Endothelial cell (in vitro differentiated cells): ENCODE results near the gene KDM2A. TPM values are rescaled to one million over a fixed set of nuclear protein-coding genes. Genes with fewer than 3 reads are reported as not detected.

Source experiments
- DNase-seq: peaks from one replicate; pipeline ENCODE4 v3.0.0; 2021; ENCODE audit warnings: low spot score
- H3K27ac Mint-ChIP-seq: one replicate; pipeline ENCODE4 v1.8.0; 2021; ENCODE audit warnings: mixed read lengths, inconsistent platforms; ENCODE audit not compliant: unreplicated experiment
- H3K27me3 Mint-ChIP-seq: one replicate; pipeline ENCODE4 v1.8.0; 2021; ENCODE audit warnings: mild to moderate bottlenecking, moderate library complexity, mixed read lengths, inconsistent platforms; ENCODE audit not compliant: unreplicated experiment
- H3K36me3 Mint-ChIP-seq: one replicate; pipeline ENCODE4 v1.8.0; 2021; ENCODE audit warnings: mild to moderate bottlenecking, low read depth, mixed read lengths, inconsistent platforms; ENCODE audit not compliant: unreplicated experiment
- H3K4me1 Mint-ChIP-seq: one replicate; pipeline ENCODE4 v1.8.0; 2021; ENCODE audit warnings: mild to moderate bottlenecking, mixed read lengths, inconsistent platforms; ENCODE audit not compliant: unreplicated experiment
- H3K4me3 Mint-ChIP-seq: one replicate; pipeline ENCODE4 v1.8.0; 2021; ENCODE audit warnings: mild to moderate bottlenecking, mixed read lengths, inconsistent platforms; ENCODE audit not compliant: unreplicated experiment
- H3K9me3 Mint-ChIP-seq: one replicate; pipeline ENCODE4 v1.8.0; 2021; ENCODE audit warnings: mixed read lengths, inconsistent platforms; ENCODE audit not compliant: unreplicated experiment
- total RNA-seq: library from RNA; stranded (reverse); fragmentation: NEBNext Ultra II Directional; extraction: Animal tissue kit (Norgen Biotek cat#: 25700); gene quantifications from one replicate; pipeline ENCODE4 v1.2.1, GENCODE V29; 2021; ENCODE audit not compliant: unreplicated experiment
- TF ChIP-seq, protein P1 (sequence below): fragments of 200-600 bp; sonication (generic); IDR thresholded peaks from one replicate; pipeline ENCODE4 v1.5.0; 2021; ENCODE audit warnings: antibody characterized with exemption; ENCODE audit not compliant: unreplicated experiment

KDM2A gene
- total RNA-seq, 1 donor from 2014 or later: 76.9 TPM

DNA sequence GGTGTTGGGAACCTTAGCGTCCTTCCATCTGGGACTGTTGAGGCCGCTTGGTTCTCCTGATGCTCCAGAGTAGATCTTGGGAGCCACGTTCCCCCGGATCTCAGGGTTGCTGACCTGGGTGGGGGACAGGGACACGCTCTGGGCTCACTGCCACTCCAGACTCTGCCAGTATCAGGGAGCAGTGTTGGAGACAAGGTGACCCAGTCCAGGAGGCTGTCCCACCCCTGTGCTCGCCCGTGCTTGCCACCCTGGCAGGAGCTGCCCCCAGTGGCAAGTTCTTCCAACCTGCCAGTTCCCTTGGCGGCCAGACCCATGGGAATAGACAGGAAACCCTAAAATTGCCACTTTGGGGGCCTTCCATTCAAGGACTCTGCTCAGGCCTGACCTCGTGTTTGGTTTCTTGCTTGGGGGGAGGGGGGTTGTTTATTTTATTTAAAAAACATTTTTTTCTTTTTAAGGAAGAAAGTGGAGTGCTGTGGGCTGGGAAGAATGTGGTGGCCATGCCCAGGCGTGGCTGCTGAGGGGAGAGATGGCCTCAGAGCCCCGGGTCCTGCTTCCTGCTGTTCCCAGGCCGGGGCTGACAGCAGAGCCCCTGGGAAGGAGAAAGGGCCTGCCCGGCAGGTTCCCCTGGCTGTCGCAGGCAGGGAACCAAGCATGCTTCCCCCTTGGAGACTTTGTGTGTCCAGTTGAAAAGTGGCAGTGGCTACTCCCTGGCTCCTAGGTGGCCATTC is 154.4 kb downstream of the KDM2A start:
- Mint-ChIP-seq H3K9me3 (no peaks in the 10 kb centered on the region), H3K36me3 (peaks cover 7% of the 10 kb centered on the region), H3K27me3 (peaks cover 10% of the 10 kb centered on the region), H3K4me1 (peaks cover 65% of the 10 kb centered on the region), H3K4me3 (no peak overlapping the region), H3K27ac (no peak overlapping the region)
- TF ChIP-seq, protein P1, sequence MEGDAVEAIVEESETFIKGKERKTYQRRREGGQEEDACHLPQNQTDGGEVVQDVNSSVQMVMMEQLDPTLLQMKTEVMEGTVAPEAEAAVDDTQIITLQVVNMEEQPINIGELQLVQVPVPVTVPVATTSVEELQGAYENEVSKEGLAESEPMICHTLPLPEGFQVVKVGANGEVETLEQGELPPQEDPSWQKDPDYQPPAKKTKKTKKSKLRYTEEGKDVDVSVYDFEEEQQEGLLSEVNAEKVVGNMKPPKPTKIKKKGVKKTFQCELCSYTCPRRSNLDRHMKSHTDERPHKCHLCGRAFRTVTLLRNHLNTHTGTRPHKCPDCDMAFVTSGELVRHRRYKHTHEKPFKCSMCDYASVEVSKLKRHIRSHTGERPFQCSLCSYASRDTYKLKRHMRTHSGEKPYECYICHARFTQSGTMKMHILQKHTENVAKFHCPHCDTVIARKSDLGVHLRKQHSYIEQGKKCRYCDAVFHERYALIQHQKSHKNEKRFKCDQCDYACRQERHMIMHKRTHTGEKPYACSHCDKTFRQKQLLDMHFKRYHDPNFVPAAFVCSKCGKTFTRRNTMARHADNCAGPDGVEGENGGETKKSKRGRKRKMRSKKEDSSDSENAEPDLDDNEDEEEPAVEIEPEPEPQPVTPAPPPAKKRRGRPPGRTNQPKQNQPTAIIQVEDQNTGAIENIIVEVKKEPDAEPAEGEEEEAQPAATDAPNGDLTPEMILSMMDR: no peak
- DNase-seq: no peak

DNA sequence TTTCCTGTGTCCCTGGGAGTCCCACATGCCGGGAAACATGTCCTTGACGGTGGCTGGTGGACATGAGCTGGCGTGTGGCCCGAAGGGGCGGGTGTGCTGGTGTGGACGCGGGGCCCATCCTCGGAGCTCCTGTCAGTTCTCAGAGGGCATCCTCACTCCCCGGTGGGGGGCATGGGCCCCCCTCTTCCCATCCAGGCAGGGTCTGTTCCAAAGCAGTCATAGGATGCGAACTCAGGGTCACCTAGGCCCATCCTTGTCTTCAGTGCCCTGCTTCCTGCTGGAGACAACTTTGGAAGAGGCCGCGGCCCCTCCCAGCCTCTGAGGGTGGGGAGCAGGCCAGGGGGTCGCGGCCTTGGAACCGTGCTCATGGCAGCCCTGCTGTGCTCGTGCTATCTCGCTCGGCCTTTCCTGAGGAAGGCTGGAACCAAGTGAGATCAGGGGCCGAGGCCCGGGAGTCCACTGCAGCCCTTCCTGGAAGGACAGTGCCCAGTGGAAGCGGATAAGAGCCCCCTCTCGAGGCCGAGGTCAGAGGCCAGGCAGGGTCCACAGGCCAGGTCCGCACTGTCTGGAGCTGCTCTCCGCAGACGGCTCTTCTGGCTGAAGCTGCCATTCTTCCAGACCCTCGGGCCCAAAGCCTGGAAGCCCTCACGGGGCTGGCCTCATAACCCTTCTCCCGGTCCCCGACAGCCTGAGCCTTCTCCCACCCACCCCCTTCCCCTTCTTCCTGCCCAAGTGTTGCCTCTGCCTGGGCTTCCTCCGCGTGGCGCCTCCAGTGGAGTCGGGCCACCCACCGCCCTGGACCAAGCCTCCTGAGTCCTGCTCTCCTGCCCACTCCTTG is 155.9 kb downstream of the KDM2A start:
- Mint-ChIP-seq H3K27ac (peak overlapping the region; percentile 67), H3K36me3 (peaks cover 7% of the 10 kb centered on the region), H3K4me3 (no peak overlapping the region), H3K4me1 (peaks cover 54% of the 10 kb centered on the region), H3K27me3 (peaks cover 12% of the 10 kb centered on the region), H3K9me3 (no peaks in the 10 kb centered on the region)
- TF ChIP-seq, protein P1: no peak
- DNase-seq: no peak

DNA sequence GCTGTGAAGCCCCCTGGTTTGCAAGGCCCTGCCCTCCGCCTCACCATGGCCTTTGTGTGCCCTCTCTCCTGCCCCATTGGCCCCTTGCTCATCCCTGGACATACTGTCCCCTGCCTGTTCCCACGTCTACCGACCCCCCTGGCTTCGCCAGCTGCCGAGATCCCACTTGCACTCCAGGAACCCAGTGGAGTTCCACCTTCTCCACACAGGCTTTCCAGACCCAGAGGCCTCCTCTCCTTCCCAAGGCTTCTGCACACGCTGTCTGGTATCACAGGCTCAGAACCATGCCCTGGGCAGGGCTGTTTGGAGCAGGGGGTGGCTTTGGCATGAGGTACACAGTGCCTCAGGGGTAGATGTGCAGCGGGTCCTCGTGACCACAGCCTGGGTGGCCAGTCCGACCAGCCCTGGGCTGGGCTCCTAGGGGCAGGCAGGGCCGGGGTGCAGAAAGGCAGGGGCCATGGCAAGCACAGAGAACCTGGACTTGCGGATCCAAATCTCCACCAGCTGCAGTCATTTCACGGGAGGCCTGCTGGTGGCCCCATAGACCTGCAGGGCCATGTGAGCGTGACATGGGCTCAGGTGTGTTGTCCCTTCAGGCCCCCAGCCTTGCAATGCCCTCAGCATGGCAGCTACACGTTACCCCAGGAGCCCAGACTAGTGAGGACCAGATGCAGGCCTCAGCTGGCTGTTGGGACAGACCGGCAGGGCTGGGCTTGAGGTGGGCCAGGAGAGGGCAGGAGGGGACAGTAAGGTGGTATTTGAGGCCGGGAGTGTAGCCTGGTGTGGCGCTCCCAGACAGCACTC is 156.7 kb downstream of the KDM2A start:
- H3K27ac Mint-ChIP-seq: peak overlapping the region; percentile 67
- H3K9me3 Mint-ChIP-seq: no peaks in the 10 kb centered on the region
- peaks cover 50% of the 10 kb centered on the region for H3K4me1 Mint-ChIP-seq
- peaks cover 13% of the 10 kb centered on the region for H3K27me3 Mint-ChIP-seq
- TF ChIP-seq, protein P1: no peak
- H3K36me3 Mint-ChIP-seq: peaks cover 8% of the 10 kb centered on the region
- peak overlapping the region; percentile 34 for H3K4me3 Mint-ChIP-seq
- no peak for DNase-seq

DNA sequence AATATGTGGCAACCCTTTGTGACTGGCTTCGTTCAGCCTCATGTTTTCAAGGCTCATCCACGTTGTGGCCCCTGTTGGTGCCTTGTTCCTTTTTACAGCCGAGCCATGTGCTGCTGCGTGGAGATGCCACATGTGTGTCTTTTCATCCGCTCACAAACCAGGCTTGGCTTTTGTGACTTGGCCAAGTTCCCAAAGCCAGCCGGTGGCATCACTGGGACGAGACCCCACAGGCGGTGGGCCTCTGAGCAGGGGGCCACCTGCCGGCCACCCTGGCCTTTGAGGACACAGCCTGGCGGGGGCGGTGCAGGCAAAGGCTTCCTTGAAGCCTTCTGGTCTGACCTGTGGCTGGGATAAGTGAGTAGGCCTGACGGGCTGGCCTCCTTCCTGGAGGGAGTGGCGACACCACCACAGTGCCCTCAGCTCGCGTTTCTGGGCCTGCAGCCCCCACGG is 157.7 kb downstream of the KDM2A start:
- H3K27ac Mint-ChIP-seq: peak overlapping the region; percentile 90
- H3K4me1 Mint-ChIP-seq: peaks cover 40% of the 10 kb centered on the region
- H3K9me3 Mint-ChIP-seq: no peaks in the 10 kb centered on the region
- H3K36me3 Mint-ChIP-seq: peaks cover 8% of the 10 kb centered on the region
- TF ChIP-seq, protein P1: no peak
- DNase-seq: no peak
- H3K4me3 Mint-ChIP-seq: peak overlapping the region; percentile 59
- peaks cover 15% of the 10 kb centered on the region for H3K27me3 Mint-ChIP-seq
